ENCODE results near the gene FNDC3B. TPM values are rescaled to one million over a fixed set of nuclear protein-coding genes. Genes with fewer than 3 reads are reported as not detected.
A peak's percentile ranks its signal among the peaks of the same experiment; 100 is the strongest.

Gene FNDC3B
- total and polyA plus RNA-seq, 10 donors = 3.1 to 149 (median 103) TPM

GRCh38 chr3:172111163-172111562 is 71.8 kb downstream of the FNDC3B start:
- Histone ChIP-seq H3K9me3 (no peaks in the 10 kb centered on the region), H3K36me3 (peaks cover 0 to 39% (median 6%) of the 10 kb centered on the region in 6 donors), H3K27ac (no peak overlapping the region), H3K4me1 (peaks cover 19 to 51% (median 28%) of the 10 kb centered on the region in 6 donors), H3K27me3 (replicated peaks in 1 of 7) (peaks cover 0 to 23% (median 0%) of the 10 kb centered on the region in 7 donors), H3K4me3 (no peak overlapping the region)
- no peak for DNase-seq
- no peak for TF ChIP-seq POLR2AphosphoS5 (IDR thresholded peaks at IDR 0.05)
- TF ChIP-seq CTCF (IDR thresholded peaks at IDR 0.05 in 8 of 11, conservative IDR thresholded peaks at IDR 0.05 in 3 of 11) = no peak
- no peak for TF ChIP-seq POLR2A (IDR thresholded peaks at IDR 0.05)
- intact Hi-C loops (cut with DNase I; ENCODE audit: low total_unique reads) = no loop called here
- WGBS, 5 donors = 92 to 98% (median 97%) methylated on average over 1 of the region's 1 CpG

DNA sequence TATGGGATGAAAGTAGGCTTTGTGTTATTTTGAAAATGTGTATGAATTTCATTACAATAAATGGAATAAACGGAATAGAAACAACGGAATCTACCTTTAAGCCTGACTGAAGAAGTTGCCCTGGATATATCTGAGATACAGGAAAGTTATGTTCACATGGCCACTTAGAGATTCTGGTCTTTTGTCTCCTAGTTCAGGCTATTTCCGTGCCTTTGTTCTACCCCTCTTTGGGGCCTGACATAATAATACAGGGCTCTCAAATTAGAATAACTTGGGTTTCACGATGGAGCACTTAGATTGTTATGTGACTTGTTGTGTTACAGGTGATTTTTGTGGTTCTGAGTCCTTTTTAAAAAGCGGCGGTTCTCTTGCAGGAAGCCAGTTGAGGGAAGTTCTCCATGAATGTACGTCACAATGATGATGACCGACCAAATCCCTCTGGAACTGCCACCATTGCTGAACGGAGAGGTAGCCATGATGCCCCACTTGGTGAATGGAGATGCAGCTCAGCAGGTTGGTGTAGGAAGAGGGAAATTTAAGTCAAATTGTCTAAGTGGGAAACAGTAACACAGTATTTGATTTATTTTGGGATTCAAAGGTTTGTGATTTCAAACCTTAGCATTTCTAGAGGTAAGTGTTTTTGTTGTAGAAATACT is 72.8 kb downstream of the FNDC3B start:
- no peak overlapping the region for H3K27ac ChIP-seq
- TF ChIP-seq POLR2A (IDR thresholded peaks at IDR 0.05) (no peak), POLR2AphosphoS5 (IDR thresholded peaks at IDR 0.05) (no peak), CTCF (IDR thresholded peaks at IDR 0.05 in 8 of 11, conservative IDR thresholded peaks at IDR 0.05 in 3 of 11) (no peak)
- intact Hi-C loops (cut with DNase I; ENCODE audit: low total_unique reads) = no loop called here
- H3K36me3 ChIP-seq = peaks cover 0 to 47% (median 8%) of the 10 kb centered on the region in 6 donors
- peaks cover 11 to 40% (median 18%) of the 10 kb centered on the region in 6 donors for H3K4me1 ChIP-seq
- 85 to 95% (median 94%) methylated on average over 9 of the region's 9 CpGs for WGBS, 5 donors
- H3K9me3 ChIP-seq = no peaks in the 10 kb centered on the region
- DNase-seq = no peak
- H3K27me3 ChIP-seq (replicated peaks in 1 of 7) = peaks cover 0 to 23% (median 0%) of the 10 kb centered on the region in 7 donors
- no peak overlapping the region for H3K4me3 ChIP-seq

GRCh38 chr3:172112734-172113120 is 73.3 kb downstream of the FNDC3B start:
- 87 to 96% (median 88%) methylated on average over 5 of the region's 5 CpGs for WGBS, 5 donors
- Histone ChIP-seq H3K4me3 (no peak overlapping the region), H3K36me3 (peaks cover 0 to 47% (median 8%) of the 10 kb centered on the region in 6 donors), H3K27ac (no peak overlapping the region), H3K27me3 (replicated peaks in 1 of 7) (peaks cover 0 to 23% (median 0%) of the 10 kb centered on the region in 7 donors), H3K9me3 (no peaks in the 10 kb centered on the region), H3K4me1 (peaks cover 6 to 35% (median 12%) of the 10 kb centered on the region in 6 donors)
- TF ChIP-seq POLR2AphosphoS5 (IDR thresholded peaks at IDR 0.05) (no peak), CTCF (IDR thresholded peaks at IDR 0.05 in 8 of 11, conservative IDR thresholded peaks at IDR 0.05 in 3 of 11) (no peak), POLR2A (IDR thresholded peaks at IDR 0.05) (no peak)
- DNase-seq = no peak
- intact Hi-C loops (cut with DNase I; ENCODE audit: low total_unique reads) = no loop called here

DNA sequence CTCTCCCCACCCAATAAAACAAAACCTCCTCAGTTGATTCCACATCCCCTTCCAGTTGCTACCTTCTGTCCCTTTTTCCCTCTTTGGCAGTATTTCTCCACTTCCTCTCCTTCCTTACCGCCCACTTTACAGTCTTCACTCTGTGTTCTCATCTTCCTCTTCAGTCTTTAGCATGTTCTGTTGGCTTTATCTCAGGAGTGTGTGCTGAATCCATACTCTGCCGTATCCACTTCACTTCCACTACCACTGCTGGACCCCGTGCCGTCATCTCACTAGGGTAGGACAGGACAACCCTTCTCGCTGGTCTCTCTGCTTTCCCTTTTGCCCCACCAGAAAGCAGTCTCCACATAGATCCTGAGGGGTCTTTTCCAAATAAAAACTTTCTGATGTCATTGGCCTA is 74.3 kb downstream of the FNDC3B start:
- peaks cover 0 to 47% (median 8%) of the 10 kb centered on the region in 6 donors for H3K36me3 ChIP-seq
- peaks cover 0 to 32% (median 8%) of the 10 kb centered on the region in 6 donors for H3K4me1 ChIP-seq
- no peaks in the 10 kb centered on the region for H3K9me3 ChIP-seq
- peak overlapping the region in 1 of 8 donors; percentile 31 for H3K27ac ChIP-seq
- H3K27me3 ChIP-seq (replicated peaks in 1 of 7) = peaks cover 0 to 18% (median 0%) of the 10 kb centered on the region in 7 donors
- 77 to 96% (median 85%) methylated on average over 5 of the region's 5 CpGs for WGBS, 5 donors
- intact Hi-C loops (cut with DNase I; ENCODE audit: low total_unique reads) = no loop called here
- no peak overlapping the region for H3K4me3 ChIP-seq
- TF ChIP-seq CTCF (IDR thresholded peaks at IDR 0.05 in 8 of 11, conservative IDR thresholded peaks at IDR 0.05 in 3 of 11) = no peak
- TF ChIP-seq POLR2AphosphoS5 (IDR thresholded peaks at IDR 0.05) = no peak
- TF ChIP-seq POLR2A (IDR thresholded peaks at IDR 0.05) = no peak
- no peak for DNase-seq
